GM12891 (cell line): ENCODE measurements around the gene EXOSC1.

Experiments used
- POLR2A ChIP-seq: IDR thresholded peaks from 2 replicates; pipeline ENCODE4 v1.6.1; 2011; ENCODE audit warnings: low read depth, low read length, control low read depth
- TAF1 ChIP-seq: IDR thresholded peaks from 2 replicates; pipeline ENCODE4 v1.6.1; 2011; ENCODE audit warnings: low read depth, low read length, control low read depth

- TF ChIP-seq POLR2A, result no peak
- TF ChIP-seq TAF1, result no peak
These were observed 57.7 kb downstream of the EXOSC1 start for GRCh38 chr10:97388152-97388551.
